Uterus (tissue), 4 donors: Measurements from ENCODE around the gene NES. TPM values are rescaled to one million over a fixed set of nuclear protein-coding genes. Genes with fewer than 3 reads are reported as not detected.

Source experiments
- DNase-seq, 2 donors: peaks; one replicate each; pipeline ENCODE4 v3.0.0-alpha.2; 2019 to 2020
- H3K27ac ChIP-seq, 2 donors: fragments of 200-600 bp; sonication (generic); 1 replicate in 1 of 2; 2 replicates in 1 of 2; pipeline ENCODE4 v1.5.1; 2016 to 2018
- H3K27me3 ChIP-seq, 2 donors: fragments of 200-600 bp; sonication (generic); one replicate each; pipeline ENCODE4 v1.5.1; 2018 to 2019; ENCODE audit warnings: control low read depth in 1 of 2
- H3K36me3 ChIP-seq, 2 donors: fragments of 200-600 bp; sonication (generic); one replicate each; pipeline ENCODE4 v1.5.1; 2019; ENCODE audit warnings: control low read depth in 1 of 2
- H3K4me1 ChIP-seq, 2 donors: fragments of 200-600 bp; sonication (generic); one replicate each; pipeline ENCODE4 v1.5.1; 2018 to 2019; ENCODE audit warnings: control low read depth in 1 of 2
- H3K4me3 ChIP-seq, 2 donors: fragments of 200-600 bp; sonication (generic); 1 replicate in 1 of 2; 2 replicates in 1 of 2; pipeline ENCODE4 v1.5.1; 2018 to 2019; ENCODE audit warnings: mild to moderate bottlenecking in 1 of 2
- H3K9me3 ChIP-seq, 2 donors: fragments of 200-600 bp; sonication (generic); one replicate each; pipeline ENCODE4 v1.5.1; 2019; ENCODE audit warnings: control low read depth in 1 of 2
- POLR2A ChIP-seq, 2 donors: fragments of 450-650 bp; IDR thresholded peaks; one replicate each; pipeline ENCODE4 v1.6.1; 2016; ENCODE audit warnings: antibody characterized with exemption in 2 of 2, mild to moderate bottlenecking in 1 of 2, moderate library complexity in 1 of 2
- intact Hi-C: fragments of 100-400 bp; cut with DNase I; formaldehyde crosslinking; loops from one replicate; pipeline ENCODE4 v1.15.1; 2023; ENCODE audit warnings: low total_unique reads
- total RNA-seq, 4 donors: library from RNA; depleted of rRNA in 3 of 4; stranded (reverse); fragments of >200 nt in 3 of 4; gene quantifications; one replicate each; pipeline versions ENCODE4 v1.1.0 to v1.2.4, GENCODE V29; 2014 to 2023
- TF ChIP-seq, protein P1 (sequence below), 4 experiments: fragments of 200-600 bp in 2 of 4; fragments of 450-650 bp in 2 of 4; sonication (generic) in 2 of 4; IDR thresholded peaks; one replicate each; pipeline ENCODE4 v1.5.1; 2016 to 2019; ENCODE audit warnings: antibody characterized with exemption in 4 of 4, mild to moderate bottlenecking in 2 of 4, moderate library complexity in 1 of 4
- donor health status: DM: yes; HTN: yes; CAD: no.

NES gene
- total RNA-seq, 4 donors from 2014 or later: 9.7 to 70.9 (median 34.5) TPM

DNA sequence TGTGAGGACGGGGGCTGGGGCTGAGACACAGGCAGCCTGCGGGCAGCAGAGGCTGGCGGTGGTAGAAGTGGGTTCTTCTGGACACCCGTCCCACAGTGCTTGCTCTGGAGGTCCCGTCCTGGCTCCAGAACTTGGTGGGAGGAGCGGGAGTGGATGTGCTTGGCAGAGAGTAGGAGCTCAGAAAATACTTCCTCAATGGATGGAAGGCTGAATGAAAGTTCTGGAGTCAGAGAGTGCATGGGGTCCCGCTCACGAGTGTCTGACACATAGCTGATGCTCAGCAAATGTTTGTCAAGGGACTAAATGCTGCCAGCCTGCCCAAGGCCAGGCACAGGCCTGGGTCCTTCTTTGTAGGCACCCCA lies 13.4 kb upstream of the NES start:
- H3K4me3 ChIP-seq: no peak overlapping the region
- H3K27me3 ChIP-seq: no peaks in the 10 kb centered on the region
- H3K36me3 ChIP-seq: no peaks in the 10 kb centered on the region
- TF ChIP-seq, protein P1, sequence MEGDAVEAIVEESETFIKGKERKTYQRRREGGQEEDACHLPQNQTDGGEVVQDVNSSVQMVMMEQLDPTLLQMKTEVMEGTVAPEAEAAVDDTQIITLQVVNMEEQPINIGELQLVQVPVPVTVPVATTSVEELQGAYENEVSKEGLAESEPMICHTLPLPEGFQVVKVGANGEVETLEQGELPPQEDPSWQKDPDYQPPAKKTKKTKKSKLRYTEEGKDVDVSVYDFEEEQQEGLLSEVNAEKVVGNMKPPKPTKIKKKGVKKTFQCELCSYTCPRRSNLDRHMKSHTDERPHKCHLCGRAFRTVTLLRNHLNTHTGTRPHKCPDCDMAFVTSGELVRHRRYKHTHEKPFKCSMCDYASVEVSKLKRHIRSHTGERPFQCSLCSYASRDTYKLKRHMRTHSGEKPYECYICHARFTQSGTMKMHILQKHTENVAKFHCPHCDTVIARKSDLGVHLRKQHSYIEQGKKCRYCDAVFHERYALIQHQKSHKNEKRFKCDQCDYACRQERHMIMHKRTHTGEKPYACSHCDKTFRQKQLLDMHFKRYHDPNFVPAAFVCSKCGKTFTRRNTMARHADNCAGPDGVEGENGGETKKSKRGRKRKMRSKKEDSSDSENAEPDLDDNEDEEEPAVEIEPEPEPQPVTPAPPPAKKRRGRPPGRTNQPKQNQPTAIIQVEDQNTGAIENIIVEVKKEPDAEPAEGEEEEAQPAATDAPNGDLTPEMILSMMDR (IDR thresholded peaks at IDR 0.05): no peak
- no peak for TF ChIP-seq POLR2A (IDR thresholded peaks at IDR 0.05)
- no peaks in the 10 kb centered on the region for H3K9me3 ChIP-seq
- intact Hi-C loops: loop anchor here (2.0 to 10.0 kb wide), 2 partner anchors 34 to 194 kb away; no protein-coding TSS in a partner anchor
- no peak overlapping the region for H3K27ac ChIP-seq
- H3K4me1 ChIP-seq: no peaks in the 10 kb centered on the region
- no peak for DNase-seq

- DNase-seq: no peak
- TF ChIP-seq POLR2A (IDR thresholded peaks at IDR 0.05): no peak
- TF ChIP-seq, protein P1 (IDR thresholded peaks at IDR 0.05): no peak
- H3K4me1 ChIP-seq: no peaks in the 10 kb centered on the region
- no peak overlapping the region for H3K4me3 ChIP-seq
- H3K27ac ChIP-seq: peak overlapping the region in 1 of 2 donors; percentile 70
- no peaks in the 10 kb centered on the region for H3K27me3 ChIP-seq
- intact Hi-C loops: loop anchor here (2.0 to 10.0 kb wide), 2 partner anchors 35 to 195 kb away; no protein-coding TSS in a partner anchor
- no peaks in the 10 kb centered on the region for H3K36me3 ChIP-seq
- H3K9me3 ChIP-seq: no peaks in the 10 kb centered on the region
Observed at GRCh38 chr1:156689953-156690674, 12.9 kb upstream of the NES start.

- H3K4me1 ChIP-seq: no peaks in the 10 kb centered on the region
- intact Hi-C loops: no loop called here
Observed at GRCh38 chr1:156689035-156689952, 12.1 kb upstream of the NES start.

GRCh38 chr1:156684227-156684782 lies 7.1 kb upstream of the NES start:
- DNase-seq: no peak
- TF ChIP-seq POLR2A (IDR thresholded peaks at IDR 0.05): no peak
- TF ChIP-seq, protein P1 (IDR thresholded peaks at IDR 0.05): no peak
- Histone ChIP-seq H3K27ac (no peak overlapping the region), H3K36me3 (no peaks in the 10 kb centered on the region), H3K27me3 (no peaks in the 10 kb centered on the region), H3K9me3 (no peaks in the 10 kb centered on the region), H3K4me3 (no peak overlapping the region), H3K4me1 (no peaks in the 10 kb centered on the region)
- intact Hi-C loops: no loop called here

More at GRCh38 chr1:156689035-156689952, 12.1 kb upstream of the NES start:
- TF ChIP-seq, protein P1 (IDR thresholded peaks at IDR 0.05): peak; percentile 92 to 97 (median 94)
- no peak for TF ChIP-seq POLR2A (IDR thresholded peaks at IDR 0.05)
- H3K27ac ChIP-seq: peak overlapping the region; percentile 13 to 70
- H3K9me3 ChIP-seq: no peaks in the 10 kb centered on the region
- H3K36me3 ChIP-seq: no peaks in the 10 kb centered on the region
- peak; percentile 82 to 83 for DNase-seq
- no peak overlapping the region for H3K4me3 ChIP-seq
- H3K27me3 ChIP-seq: no peaks in the 10 kb centered on the region
